Activated CD4-positive, alpha-beta T cell treated with anti-CD3 and anti-CD28 coated beads for 36 hours (primary cell): ENCODE measurements around the gene PSAP. TPM values are rescaled to one million over a fixed set of nuclear protein-coding genes. Genes with fewer than 3 reads are reported as not detected.

Source experiments
- ATAC-seq: fragments of 200-7000 bp; cut with Tn5 transposase; one replicate; pipeline ENCODE4 v1.10.0; 2021; ENCODE audit warnings: mild to moderate bottlenecking, moderate library complexity
- CTCF ChIA-PET: fragments of 350-600 bp; sonication (Branson Sonifier 250); formaldehyde crosslinking; loops from one replicate; lab custom pipeline; 2021; ENCODE audit warnings: antibody characterized with exemption; lab: Charles Lee
- POLR2A ChIA-PET: fragments of 350-600 bp; sonication (Branson Sonifier 250); formaldehyde crosslinking; loops from one replicate; lab custom pipeline; 2021; ENCODE audit warnings: antibody characterized with exemption, inconsistent platforms; lab: Charles Lee
- DNase-seq: peaks from one replicate; pipeline ENCODE4 v3.0.0-alpha.2; 2020
- H3K27ac Mint-ChIP-seq: one replicate; pipeline ENCODE4 v1.8.0; 2021; ENCODE audit warnings: mixed read lengths
- H3K27me3 Mint-ChIP-seq: one replicate; pipeline ENCODE4 v1.8.0; 2021; ENCODE audit warnings: mixed read lengths
- H3K36me3 Mint-ChIP-seq: one replicate; pipeline ENCODE4 v1.8.0; 2021; ENCODE audit warnings: low read depth, mixed read lengths
- H3K4me1 Mint-ChIP-seq: one replicate; pipeline ENCODE4 v1.8.0; 2021; ENCODE audit warnings: mixed read lengths
- H3K4me3 Mint-ChIP-seq: one replicate; pipeline ENCODE4 v1.8.0; 2021; ENCODE audit warnings: mild to moderate bottlenecking, moderate library complexity, mixed read lengths
- H3K9me3 Mint-ChIP-seq: one replicate; pipeline ENCODE4 v1.8.0; 2021; ENCODE audit warnings: low read depth, mixed read lengths
- intact Hi-C, 2 experiments: fragments of 100-400 bp; cut with DNase I in 1 of 2; cut with micrococcal nuclease in 1 of 2; formaldehyde crosslinking; loops; one replicate each; pipeline versions ENCODE4 v1.14.2 to v1.15.1; 2022 to 2024; cut with DNase I, micrococcal nuclease
- total RNA-seq, 2 experiments: library from RNA; stranded (reverse); gene quantifications; one replicate each; pipeline ENCODE4 v1.2.3, GENCODE V29; 2021

PSAP gene
- total RNA-seq, 2 experiments from 2014 or later, result 100 to 109 TPM

GRCh38 chr10:71780156-71780555 lies 70.9 kb downstream of the PSAP start:
- CTCF ChIA-PET, result no interaction called here
- no peak overlapping the region for H3K27ac Mint-ChIP-seq

GRCh38 chr10:71779641-71780040 lies 71.4 kb downstream of the PSAP start:
- Mint-ChIP-seq H3K27ac (no peak overlapping the region), H3K9me3 (peaks cover 6% of the 10 kb centered on the region), H3K4me1 (peaks cover 27% of the 10 kb centered on the region), H3K27me3 (no peaks in the 10 kb centered on the region), H3K36me3 (peaks cover 4% of the 10 kb centered on the region), H3K4me3 (no peak overlapping the region)
- ATAC-seq (no peak), DNase-seq (no peak)
- intact Hi-C loops, result loop anchor here in 1 of 2 experiments (10.0 kb wide), 1 partner anchor 515 kb away; no protein-coding TSS in a partner anchor
- CTCF ChIA-PET, result no interaction called here
- POLR2A ChIA-PET, result interaction anchor here (1.1 kb wide), 1 partner anchor 47 kb away, joined by 3 read pairs; no protein-coding TSS in a partner anchor

More at GRCh38 chr10:71780156-71780555, 70.9 kb downstream of the PSAP start:
- no peak for ATAC-seq
- H3K4me1 Mint-ChIP-seq, result peaks cover 25% of the 10 kb centered on the region
- POLR2A ChIA-PET, result no interaction called here
- H3K27me3 Mint-ChIP-seq, result no peaks in the 10 kb centered on the region
- no peak overlapping the region for H3K4me3 Mint-ChIP-seq
- peaks cover 4% of the 10 kb centered on the region for H3K36me3 Mint-ChIP-seq
- DNase-seq, result no peak
- intact Hi-C loops, result no loop called here
- peaks cover 6% of the 10 kb centered on the region for H3K9me3 Mint-ChIP-seq

GRCh38 chr10:71778071-71778825 lies 72.8 kb downstream of the PSAP start:
- CTCF ChIA-PET, result interaction anchor here (0.6 kb wide), 1 partner anchor 14 kb away, joined by 3 read pairs; no protein-coding TSS in a partner anchor
- H3K4me3 Mint-ChIP-seq, result no peak overlapping the region
- H3K27me3 Mint-ChIP-seq, result no peaks in the 10 kb centered on the region
- no peak for DNase-seq
- POLR2A ChIA-PET, result no interaction called here
- intact Hi-C loops, result loop anchor here in 1 of 2 experiments (10.0 kb wide), 1 partner anchor 517 kb away; no protein-coding TSS in a partner anchor
- no peak overlapping the region for H3K27ac Mint-ChIP-seq
- peaks cover 6% of the 10 kb centered on the region for H3K9me3 Mint-ChIP-seq
- H3K4me1 Mint-ChIP-seq, result peaks cover 39% of the 10 kb centered on the region
- no peak for ATAC-seq
- H3K36me3 Mint-ChIP-seq, result peaks cover 4% of the 10 kb centered on the region

GRCh38 chr10:71777213-71777985 lies 73.7 kb downstream of the PSAP start:
- Mint-ChIP-seq H3K4me3 (no peak overlapping the region), H3K27me3 (no peaks in the 10 kb centered on the region), H3K4me1 (peaks cover 31% of the 10 kb centered on the region), H3K9me3 (peaks cover 6% of the 10 kb centered on the region), H3K36me3 (peaks cover 5% of the 10 kb centered on the region), H3K27ac (peak overlapping the region; percentile 61)
- DNase-seq (no peak), ATAC-seq (no peak)
- intact Hi-C loops, result loop anchor here in 1 of 2 experiments (10.0 kb wide), 1 partner anchor 517 kb away; no protein-coding TSS in a partner anchor
- POLR2A ChIA-PET, result no interaction called here
- CTCF ChIA-PET, result interaction anchor here (0.8 to 7.7 kb wide), 4 partner anchors 52 to 80 kb away, joined by 3 to 54 read pairs (median 4); no protein-coding TSS in a partner anchor

DNA sequence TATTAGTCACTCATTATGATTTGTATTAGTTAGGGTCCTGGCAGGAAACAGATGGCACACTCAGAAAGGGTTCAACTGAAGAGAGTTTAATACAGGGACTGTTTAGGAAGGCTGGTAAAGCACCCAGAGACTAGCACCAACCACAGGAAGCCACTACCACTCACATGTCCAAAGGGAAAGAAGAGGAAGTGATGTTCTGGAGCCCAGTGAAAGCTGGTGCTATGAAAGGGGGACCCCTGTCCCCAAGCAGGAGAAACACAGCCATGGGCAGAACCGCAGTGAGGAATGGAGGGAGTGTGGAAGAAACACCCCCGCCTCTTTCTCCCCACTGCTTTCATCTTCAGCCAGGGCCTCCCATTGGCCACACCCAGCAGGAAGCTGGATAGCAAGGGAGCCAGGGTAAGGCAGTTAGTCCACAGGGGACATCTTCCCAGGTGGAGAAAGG lies 74.5 kb downstream of the PSAP start:
- Mint-ChIP-seq H3K27ac (no peak overlapping the region), H3K36me3 (peaks cover 14% of the 10 kb centered on the region), H3K27me3 (no peaks in the 10 kb centered on the region), H3K9me3 (peaks cover 6% of the 10 kb centered on the region), H3K4me3 (no peak overlapping the region), H3K4me1 (peaks cover 35% of the 10 kb centered on the region)
- POLR2A ChIA-PET, result no interaction called here
- DNase-seq (no peak), ATAC-seq (no peak)
- CTCF ChIA-PET, result interaction anchor here (0.7 to 7.7 kb wide), 7 partner anchors 46 to 407 kb away, joined by 3 to 54 read pairs (median 3); no protein-coding TSS in a partner anchor
- intact Hi-C loops, result loop anchor here in 1 of 2 experiments (10.0 kb wide), 1 partner anchor 518 kb away; no protein-coding TSS in a partner anchor

DNA sequence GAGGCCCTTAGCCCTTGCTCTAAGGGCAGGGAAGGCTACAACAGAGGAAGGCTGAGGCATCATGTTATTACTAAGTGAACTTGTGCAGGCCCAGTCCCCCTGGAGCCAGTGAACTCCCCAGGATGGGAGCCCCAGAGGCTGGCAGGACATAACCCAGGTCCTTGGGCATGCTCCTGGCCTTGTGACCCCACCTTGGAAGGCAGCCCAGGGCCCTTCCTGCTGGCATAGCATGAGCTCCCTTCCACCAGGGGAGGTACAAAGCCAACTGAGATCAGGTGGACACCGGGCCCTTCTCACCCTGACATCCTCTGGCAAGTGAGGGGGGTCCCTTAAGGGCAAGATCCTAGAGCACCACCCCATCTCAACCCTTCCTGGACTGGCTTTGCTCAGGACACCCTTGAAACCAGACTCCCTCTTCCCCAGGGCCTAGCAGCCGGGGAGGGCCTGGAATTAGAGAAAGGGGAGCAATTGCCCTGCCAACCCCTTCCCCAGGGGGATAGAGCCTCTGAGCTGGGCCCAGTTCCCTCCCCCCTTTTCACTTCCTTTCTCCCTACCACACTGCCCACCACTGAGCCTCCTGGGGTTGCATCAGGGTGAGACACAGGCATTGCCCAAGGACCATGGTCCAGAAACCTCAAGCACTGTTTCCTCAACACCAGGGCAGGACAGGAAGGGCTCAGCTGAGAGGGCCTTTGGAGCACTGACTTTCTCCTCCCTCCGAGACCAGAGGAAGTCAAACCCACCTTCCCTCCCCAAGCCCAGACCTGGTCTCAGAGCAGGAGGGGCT lies 75.9 kb downstream of the PSAP start:
- POLR2A ChIA-PET, result no interaction called here
- Mint-ChIP-seq H3K9me3 (peaks cover 6% of the 10 kb centered on the region), H3K27me3 (no peaks in the 10 kb centered on the region), H3K4me3 (peak overlapping the region; percentile 92), H3K4me1 (peaks cover 47% of the 10 kb centered on the region), H3K27ac (peak overlapping the region; percentile 93), H3K36me3 (peaks cover 24% of the 10 kb centered on the region)
- intact Hi-C loops, result loop anchor here in 1 of 2 experiments (5.0 to 10.0 kb wide), 2 partner anchors 442 to 520 kb away; partner anchors contain the start of genes ANAPC16 and ASCC1
- ATAC-seq, result no peak
- CTCF ChIA-PET, result interaction anchor here (0.6 to 7.7 kb wide), 9 partner anchors 18 to 109 kb away, joined by 3 to 54 read pairs (median 4); no protein-coding TSS in a partner anchor
- no peak for DNase-seq

- CTCF ChIA-PET, result interaction anchor here (0.6 to 7.7 kb wide), 28 partner anchors 9 to 938 kb away, joined by 3 to 54 read pairs (median 3); no protein-coding TSS in a partner anchor
- Mint-ChIP-seq H3K36me3 (peaks cover 35% of the 10 kb centered on the region), H3K4me3 (peak within 1 kb of the TSS; percentile 92), H3K4me1 (peaks cover 59% of the 10 kb centered on the region), H3K27ac (peak within 1 kb of the TSS; percentile 97), H3K9me3 (peaks cover 6% of the 10 kb centered on the region), H3K27me3 (no peaks in the 10 kb centered on the region)
- POLR2A ChIA-PET, result interaction anchor here (0.5 to 1.9 kb wide), 10 partner anchors 10 to 1206 kb away, joined by 3 to 12 read pairs (median 4); no protein-coding TSS in a partner anchor
- intact Hi-C loops, result loop anchor here (1.0 to 10.0 kb wide), 11 partner anchors 16 to 521 kb away; partner anchors contain the start of genes PSAP (in 2 of the 2), ANAPC16 (in 1 of the 2), ASCC1 (in 1 of the 2) and SLC29A3 (in 1 of the 2)
- ATAC-seq (peak; percentile 60), DNase-seq (peak; percentile 97)
These were observed 77.7 kb downstream of the PSAP start, which contains the start of gene VSIR for GRCh38 chr10:71773221-71773971. Gene VSIR, minus strand, starts transcription at chr10:71773520. Its CDS starts 81 bp downstream, at chr10:71773439.

GRCh38 chr10:71772832-71773220 lies 78.2 kb downstream of the PSAP start:
- ChIA-PET CTCF (interaction anchor here (0.7 to 7.7 kb wide), 20 partner anchors 9 to 938 kb away, joined by 3 to 54 read pairs (median 4); no protein-coding TSS in a partner anchor), POLR2A (interaction anchor here (0.5 to 1.9 kb wide), 9 partner anchors 10 to 1206 kb away, joined by 3 to 12 read pairs (median 5); no protein-coding TSS in a partner anchor)
- peaks cover 41% of the 10 kb centered on the region for H3K36me3 Mint-ChIP-seq
- no peaks in the 10 kb centered on the region for H3K27me3 Mint-ChIP-seq
- H3K4me3 Mint-ChIP-seq, result peak overlapping the region; percentile 92
- H3K4me1 Mint-ChIP-seq, result peaks cover 65% of the 10 kb centered on the region
- no peak for ATAC-seq
- peaks cover 6% of the 10 kb centered on the region for H3K9me3 Mint-ChIP-seq
- H3K27ac Mint-ChIP-seq, result peak overlapping the region; percentile 97
- intact Hi-C loops, result loop anchor here (1.0 to 10.0 kb wide), 11 partner anchors 16 to 522 kb away; partner anchors contain the start of genes PSAP (in 2 of the 2), ANAPC16 (in 1 of the 2), ASCC1 (in 1 of the 2) and SLC29A3 (in 1 of the 2)
- no peak for DNase-seq

DNA sequence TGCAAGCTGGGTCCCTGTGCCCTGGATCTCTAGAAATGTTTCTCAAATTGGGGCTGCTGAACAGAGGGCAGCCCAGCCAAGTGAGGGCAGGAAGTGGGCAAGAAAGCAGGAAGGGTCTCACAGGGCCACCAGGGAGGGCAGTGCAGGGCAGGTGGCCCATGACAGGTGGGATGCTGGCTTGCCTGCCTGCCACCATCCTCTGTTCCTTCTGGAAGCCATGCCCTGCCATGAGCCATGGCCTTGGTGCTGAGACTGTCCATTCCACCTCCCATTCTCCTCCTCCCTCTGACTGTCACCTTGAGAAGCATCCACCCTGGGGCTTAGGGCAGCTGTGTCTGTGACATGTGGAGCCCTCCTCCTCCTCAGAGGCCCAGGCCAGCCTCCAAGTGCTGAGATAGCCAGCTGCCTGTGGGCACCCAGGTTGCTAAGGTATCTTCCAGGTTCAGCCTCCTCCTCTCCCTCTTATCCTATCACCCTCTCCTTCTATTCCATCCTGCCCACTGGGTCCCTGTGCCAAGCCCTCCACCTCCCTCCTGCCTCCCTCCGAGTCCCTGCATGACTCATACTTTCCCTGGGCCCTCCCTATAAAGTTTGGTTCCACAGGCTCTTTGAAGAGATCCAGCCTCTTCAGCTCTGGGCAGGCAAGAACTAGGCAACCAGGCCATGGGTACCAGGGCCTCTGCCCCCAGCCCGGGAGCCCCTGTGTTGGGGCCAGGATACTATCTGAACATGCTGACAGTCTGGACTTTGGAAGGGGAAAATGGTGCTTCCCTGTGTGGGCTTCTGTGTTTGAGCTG lies 79.0 kb downstream of the PSAP start:
- DNase-seq, result peak; percentile 66
- intact Hi-C loops, result loop anchor here in 1 of 2 experiments (2.0 to 10.0 kb wide), 6 partner anchors 117 to 523 kb away; partner anchors contain the start of genes ANAPC16, ASCC1 and SLC29A3
- peak overlapping the region; percentile 97 for H3K27ac Mint-ChIP-seq
- H3K4me1 Mint-ChIP-seq, result peaks cover 72% of the 10 kb centered on the region
- no peak for ATAC-seq
- no peaks in the 10 kb centered on the region for H3K27me3 Mint-ChIP-seq
- no peaks in the 10 kb centered on the region for H3K9me3 Mint-ChIP-seq
- H3K36me3 Mint-ChIP-seq, result peaks cover 43% of the 10 kb centered on the region
- ChIA-PET CTCF (interaction anchor here (0.6 to 7.7 kb wide), 14 partner anchors 15 to 124 kb away, joined by 3 to 54 read pairs (median 5); no protein-coding TSS in a partner anchor), POLR2A (interaction anchor here (0.5 to 1.9 kb wide), 6 partner anchors 9 to 45 kb away, joined by 3 to 12 read pairs (median 4); no protein-coding TSS in a partner anchor)
- peak overlapping the region; percentile 92 for H3K4me3 Mint-ChIP-seq
